HEK293 (cell line): Measurements from ENCODE around the gene ACHE.

Experiments used
- CTCF ChIA-PET: fragments of 350-600 bp; formaldehyde crosslinking; extraction: SDS; loops from one replicate; lab custom pipeline; 2021; ENCODE audit warnings: antibody characterized with exemption; lab: Yijun Ruan, JAX
- POLR2A ChIA-PET: fragments of 300-600 bp; formaldehyde crosslinking; extraction: SDS; loops from one replicate; lab custom pipeline; 2020; ENCODE audit warnings: antibody characterized with exemption, inconsistent platforms; lab: Yijun Ruan, JAX
- H3K27ac ChIP-seq: fragments of 200-500 bp; sonication (Bioruptor generic); 2 replicates; pipeline ENCODE4 v1.5.1; 2014; ENCODE audit warnings: low read depth, low read length, control low read depth, inconsistent platforms; ENCODE audit errors: extremely low read depth
- H3K36me3 ChIP-seq, 2 experiments: fragments of 200-500 bp in 1 of 2; sonication (Bioruptor generic) in 1 of 2; 1 replicate in 1 of 2; 2 replicates in 1 of 2; pipeline ENCODE4 v1.5.1; 2014 to 2017; ENCODE audit warnings: inconsistent platforms in 2 of 2, low read length in 2 of 2; ENCODE audit not compliant: control insufficient read depth in 2 of 2, insufficient read depth in 1 of 2
- H3K4me1 ChIP-seq: fragments of 200-500 bp; sonication (Bioruptor generic); 2 replicates; pipeline ENCODE4 v1.5.1; 2014; ENCODE audit warnings: mild to moderate bottlenecking, low read length, inconsistent platforms; ENCODE audit not compliant: control insufficient read depth, insufficient read depth
- H3K4me3 ChIP-seq: 2 replicates; pipeline ENCODE4 v1.5.1; 2011; ENCODE audit warnings: low read depth, mild to moderate bottlenecking, control low read depth, low read length, moderate library complexity
- H3K9me3 ChIP-seq: fragments of 200-500 bp; sonication (Bioruptor generic); 2 replicates; pipeline ENCODE4 v1.5.1; 2014; ENCODE audit warnings: low read depth, low read length, inconsistent platforms; ENCODE audit not compliant: control insufficient read depth, insufficient read depth
- KLF16 ChIP-seq: fragments of 450-650 bp; formaldehyde crosslinking; IDR thresholded peaks from 2 replicates; pipeline ENCODE4 v1.5.1; 2017; ENCODE audit warnings: missing biosample characterization, missing genetic modification characterization
- PRDM4 ChIP-seq: fragments of 450-650 bp; formaldehyde crosslinking; IDR thresholded peaks from 2 replicates; pipeline ENCODE4 v1.5.1; 2017; ENCODE audit warnings: missing biosample characterization, missing genetic modification characterization
- SCRT2 ChIP-seq: fragments of 450-650 bp; formaldehyde crosslinking; IDR thresholded peaks from 2 replicates; pipeline ENCODE4 v1.5.1; 2016; ENCODE audit warnings: missing biosample characterization, missing genetic modification characterization
- ZBTB48 ChIP-seq: fragments of 450-650 bp; formaldehyde crosslinking; IDR thresholded peaks from 2 replicates; pipeline ENCODE4 v1.5.1; 2016; ENCODE audit warnings: missing biosample characterization, missing genetic modification characterization
- ZFHX2 ChIP-seq: fragments of 450-650 bp; formaldehyde crosslinking; conservative IDR thresholded peaks from 2 replicates; pipeline ENCODE4 v1.5.1; 2016; ENCODE audit warnings: missing biosample characterization, missing genetic modification characterization
- ZNF202 ChIP-seq: fragments of 450-650 bp; formaldehyde crosslinking; IDR thresholded peaks from 2 replicates; pipeline ENCODE4 v1.5.1; 2016; ENCODE audit warnings: missing biosample characterization, missing genetic modification characterization, borderline replicate concordance
- ZNF214 ChIP-seq: fragments of 450-650 bp; formaldehyde crosslinking; IDR thresholded peaks from 2 replicates; pipeline ENCODE4 v1.5.1; 2017; ENCODE audit warnings: missing biosample characterization, mild to moderate bottlenecking, missing genetic modification characterization, borderline replicate concordance
- ZNF221 ChIP-seq: fragments of 450-650 bp; formaldehyde crosslinking; IDR thresholded peaks from 2 replicates; pipeline ENCODE4 v1.5.1; 2017; ENCODE audit warnings: missing biosample characterization, missing genetic modification characterization, borderline replicate concordance
- ZNF292 ChIP-seq: fragments of 450-650 bp; formaldehyde crosslinking; IDR thresholded peaks from 2 replicates; pipeline ENCODE4 v1.5.1; 2016; ENCODE audit warnings: low read depth, missing biosample characterization, missing genetic modification characterization, borderline replicate concordance
- ZNF555 ChIP-seq: fragments of 450-650 bp; formaldehyde crosslinking; conservative IDR thresholded peaks from 2 replicates; pipeline ENCODE4 v1.5.1; 2017; ENCODE audit warnings: missing biosample characterization, mild to moderate bottlenecking, missing genetic modification characterization, inconsistent platforms
- ZNF560 ChIP-seq: fragments of 450-650 bp; formaldehyde crosslinking; IDR thresholded peaks from 2 replicates; pipeline ENCODE4 v1.5.1; 2017; ENCODE audit warnings: missing biosample characterization, missing genetic modification characterization, borderline replicate concordance
- ZNF639 ChIP-seq: fragments of 450-650 bp; formaldehyde crosslinking; IDR thresholded peaks from 2 replicates; pipeline ENCODE4 v1.5.1; 2016; ENCODE audit warnings: missing biosample characterization, missing genetic modification characterization
- ZNF791 ChIP-seq: fragments of 450-650 bp; formaldehyde crosslinking; IDR thresholded peaks from 2 replicates; pipeline ENCODE4 v1.5.1; 2016; ENCODE audit warnings: missing biosample characterization, missing genetic modification characterization
- ZNF837 ChIP-seq: fragments of 450-650 bp; formaldehyde crosslinking; IDR thresholded peaks from 2 replicates; pipeline ENCODE4 v1.5.1; 2016; ENCODE audit warnings: missing biosample characterization, missing genetic modification characterization
- TF ChIP-seq, protein P1 (sequence below): fragments of 450-650 bp; formaldehyde crosslinking; IDR thresholded peaks from 2 replicates; pipeline ENCODE4 v1.5.1; 2016; ENCODE audit warnings: missing biosample characterization, missing genetic modification characterization, borderline replicate concordance
- TF ChIP-seq, protein P2 (sequence below): fragments of 450-650 bp; formaldehyde crosslinking; IDR thresholded peaks from 2 replicates; pipeline ENCODE4 v1.5.1; 2017; ENCODE audit warnings: missing biosample characterization, missing genetic modification characterization

The ACHE gene

DNA sequence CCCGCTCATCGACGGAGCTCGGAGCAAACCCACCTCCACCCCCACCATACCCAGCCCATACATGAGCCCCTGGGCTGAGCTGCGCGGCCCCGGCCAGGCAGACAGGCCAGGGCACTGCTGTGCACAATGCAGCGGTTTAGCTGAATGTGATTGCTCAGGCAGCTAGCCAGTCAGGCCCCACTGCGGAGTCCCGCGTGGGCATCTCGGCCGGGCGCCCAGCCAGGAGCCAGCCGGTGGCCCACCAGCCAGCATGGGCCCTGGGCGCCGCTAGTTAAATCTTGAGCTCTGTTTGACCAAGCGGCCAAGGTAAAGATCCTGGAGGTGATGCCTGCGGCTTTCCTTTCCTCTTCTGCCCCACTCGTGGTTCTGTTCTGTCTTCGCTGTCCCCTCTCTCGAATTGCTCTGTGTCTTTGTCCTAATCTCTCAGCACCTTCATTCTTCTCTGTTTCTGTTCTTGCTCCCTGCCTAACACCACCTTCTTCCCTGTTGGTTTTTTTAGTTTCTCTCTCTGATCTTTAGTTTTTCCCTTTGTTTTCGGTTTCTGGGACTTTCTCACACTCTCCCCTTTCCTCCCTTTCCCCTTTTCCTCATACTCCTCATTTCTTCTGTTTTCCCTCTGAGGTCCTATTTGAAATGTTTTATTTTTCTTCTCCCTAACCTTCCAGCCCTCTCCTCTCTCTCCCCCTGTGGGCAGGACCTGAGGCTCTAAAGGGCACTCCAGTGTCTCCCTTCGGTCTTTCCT is 12.7 kb downstream of the ACHE start (continued):
- no peak for TF ChIP-seq ZNF837 (tag by site-specific recombination)
- TF ChIP-seq ZNF791 (tag by site-specific recombination), result no peak
- TF ChIP-seq, protein P1, sequence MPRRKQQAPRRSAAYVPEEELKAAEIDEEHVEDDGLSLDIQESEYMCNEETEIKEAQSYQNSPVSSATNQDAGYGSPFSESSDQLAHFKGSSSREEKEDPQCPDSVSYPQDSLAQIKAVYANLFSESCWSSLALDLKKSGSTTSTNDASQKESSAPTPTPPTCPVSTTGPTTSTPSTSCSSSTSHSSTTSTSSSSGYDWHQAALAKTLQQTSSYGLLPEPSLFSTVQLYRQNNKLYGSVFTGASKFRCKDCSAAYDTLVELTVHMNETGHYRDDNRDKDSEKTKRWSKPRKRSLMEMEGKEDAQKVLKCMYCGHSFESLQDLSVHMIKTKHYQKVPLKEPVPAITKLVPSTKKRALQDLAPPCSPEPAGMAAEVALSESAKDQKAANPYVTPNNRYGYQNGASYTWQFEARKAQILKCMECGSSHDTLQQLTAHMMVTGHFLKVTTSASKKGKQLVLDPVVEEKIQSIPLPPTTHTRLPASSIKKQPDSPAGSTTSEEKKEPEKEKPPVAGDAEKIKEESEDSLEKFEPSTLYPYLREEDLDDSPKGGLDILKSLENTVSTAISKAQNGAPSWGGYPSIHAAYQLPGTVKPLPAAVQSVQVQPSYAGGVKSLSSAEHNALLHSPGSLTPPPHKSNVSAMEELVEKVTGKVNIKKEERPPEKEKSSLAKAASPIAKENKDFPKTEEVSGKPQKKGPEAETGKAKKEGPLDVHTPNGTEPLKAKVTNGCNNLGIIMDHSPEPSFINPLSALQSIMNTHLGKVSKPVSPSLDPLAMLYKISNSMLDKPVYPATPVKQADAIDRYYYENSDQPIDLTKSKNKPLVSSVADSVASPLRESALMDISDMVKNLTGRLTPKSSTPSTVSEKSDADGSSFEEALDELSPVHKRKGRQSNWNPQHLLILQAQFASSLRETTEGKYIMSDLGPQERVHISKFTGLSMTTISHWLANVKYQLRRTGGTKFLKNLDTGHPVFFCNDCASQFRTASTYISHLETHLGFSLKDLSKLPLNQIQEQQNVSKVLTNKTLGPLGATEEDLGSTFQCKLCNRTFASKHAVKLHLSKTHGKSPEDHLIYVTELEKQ (tag by site-specific recombination), result no peak

DNA sequence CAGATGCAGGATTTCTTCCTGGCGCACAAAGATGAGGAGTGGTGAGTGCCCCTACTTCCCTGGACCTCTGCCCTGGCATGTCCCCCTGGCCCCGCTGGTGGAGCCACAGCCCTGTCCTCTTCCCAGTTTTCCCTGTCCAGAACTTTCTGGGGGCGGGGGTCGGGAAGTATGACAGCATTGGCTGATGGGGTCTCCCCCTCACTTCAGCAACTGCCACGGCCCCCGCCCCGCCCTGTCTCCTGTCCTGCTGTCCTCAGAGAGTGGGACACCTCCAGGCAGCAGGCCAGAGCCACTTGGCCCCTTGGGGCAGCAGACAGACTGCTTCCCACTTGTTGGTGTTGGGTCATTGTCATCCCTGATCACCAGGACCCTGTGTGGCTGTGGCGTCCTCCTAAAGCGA is 13.5 kb downstream of the ACHE start:
- H3K36me3 ChIP-seq, result peaks cover 63 to 94% of the 10 kb centered on the region in 2 experiments
- ChIA-PET CTCF (no interaction called here), POLR2A (interaction anchor here (0.6 kb wide), 1 partner anchor 13 kb away, joined by 3 read pairs; no protein-coding TSS in a partner anchor)
- H3K4me1 ChIP-seq, result no peaks in the 10 kb centered on the region
- no peak overlapping the region for H3K4me3 ChIP-seq
- no peaks in the 10 kb centered on the region for H3K9me3 ChIP-seq
- TF ChIP-seq SCRT2 (tag by site-specific recombination) (peak; percentile 35; the same call in 1 of the 2 replicates), ZNF221 (no peak)
- no peak overlapping the region for H3K27ac ChIP-seq

GRCh38 chr7:100881136-100881535 is 14.6 kb downstream of the ACHE start:
- CTCF ChIA-PET, result interaction anchor here (0.5 kb wide), 1 partner anchor 87 kb away, joined by 3 read pairs; no protein-coding TSS in a partner anchor
- H3K4me1 ChIP-seq, result no peaks in the 10 kb centered on the region
- POLR2A ChIA-PET, result interaction anchor here (8.1 kb wide), 1 partner anchor 6 kb away, joined by 198 read pairs; the partner anchor contains the start of gene UFSP1
- no peak overlapping the region for H3K4me3 ChIP-seq
- H3K36me3 ChIP-seq, result peaks cover 70 to 94% of the 10 kb centered on the region in 2 experiments
- H3K9me3 ChIP-seq, result no peaks in the 10 kb centered on the region
- H3K27ac ChIP-seq, result no peak overlapping the region
- TF ChIP-seq ZNF202 (tag by site-specific recombination) (no peak), ZNF214 (tag by site-specific recombination) (no peak), ZFHX2 (tag by site-specific recombination) (no peak), ZBTB48 (tag by site-specific recombination) (no peak), ZNF555 (no peak), ZNF560 (no peak), ZNF292 (tag by site-specific recombination) (no peak), KLF16 (tag by site-specific recombination) (no peak), PRDM4 (tag by site-specific recombination) (no peak), ZNF639 (no peak)
- TF ChIP-seq, protein P2, sequence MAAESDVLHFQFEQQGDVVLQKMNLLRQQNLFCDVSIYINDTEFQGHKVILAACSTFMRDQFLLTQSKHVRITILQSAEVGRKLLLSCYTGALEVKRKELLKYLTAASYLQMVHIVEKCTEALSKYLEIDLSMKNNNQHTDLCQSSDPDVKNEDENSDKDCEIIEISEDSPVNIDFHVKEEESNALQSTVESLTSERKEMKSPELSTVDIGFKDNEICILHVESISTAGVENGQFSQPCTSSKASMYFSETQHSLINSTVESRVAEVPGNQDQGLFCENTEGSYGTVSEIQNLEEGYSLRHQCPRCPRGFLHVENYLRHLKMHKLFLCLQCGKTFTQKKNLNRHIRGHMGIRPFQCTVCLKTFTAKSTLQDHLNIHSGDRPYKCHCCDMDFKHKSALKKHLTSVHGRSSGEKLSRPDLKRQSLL (tag by site-specific recombination), result no peak
